Hematopoietic multipotent progenitor cell treated with erythropoietin and hydrocortisone succinate and interleukin-3 and kit ligand, for 8 days (in vitro differentiated cells): ENCODE results near the gene P2RX7.
"Not testable (repeated sequence)": the region's sequence is repeated elsewhere in the genome, so short reads cannot be mapped to it uniquely, and the experiment has no call there.

Source experiments
- DNase-seq: peaks from one replicate; pipeline ENCODE4 v3.0.0-alpha.2; 2015

P2RX7 gene

GRCh38 chr12:121176826-121177529 lies 44.3 kb downstream of the P2RX7 start:
- no peak for DNase-seq

GRCh38 chr12:121181181-121181580 lies 48.5 kb downstream of the P2RX7 start:
- no peak for DNase-seq

GRCh38 chr12:121182222-121182893 lies 49.7 kb downstream of the P2RX7 start:
- DNase-seq: no peak

- no peak for DNase-seq
Measured at GRCh38 chr12:121184425-121184824, 51.7 kb downstream of the P2RX7 start.

GRCh38 chr12:121184984-121185889 lies 52.6 kb downstream of the P2RX7 start:
- DNase-seq: no peak

- no peak for DNase-seq
Measured at GRCh38 chr12:121186826-121187225, 54.1 kb downstream of the P2RX7 start.

- no peak for DNase-seq
Measured at GRCh38 chr12:121187501-121187900, 54.8 kb downstream of the P2RX7 start.

GRCh38 chr12:121188227-121188626 lies 55.6 kb downstream of the P2RX7 start:
- DNase-seq: no peak

GRCh38 chr12:121189131-121189530 lies 56.5 kb downstream of the P2RX7 start:
- no peak for DNase-seq

- peak; percentile 89 for DNase-seq
Measured at GRCh38 chr12:121189619-121190155, 57.0 kb downstream of the P2RX7 start.

- DNase-seq: no peak
Measured at GRCh38 chr12:121190523-121191031, 57.9 kb downstream of the P2RX7 start.

GRCh38 chr12:121191151-121191550 lies 58.5 kb downstream of the P2RX7 start:
- DNase-seq: no peak

- DNase-seq: peak; percentile 59
Measured at GRCh38 chr12:121196902-121197301, 64.2 kb downstream of the P2RX7 start.

- no peak for DNase-seq
Measured at GRCh38 chr12:121198949-121199348, 66.3 kb downstream of the P2RX7 start.

- not testable (repeated sequence) for DNase-seq
Measured at GRCh38 chr12:121201140-121201539, 68.5 kb downstream of the P2RX7 start.

- peak; percentile 80 for DNase-seq
Measured at GRCh38 chr12:121202407-121203355, 70.0 kb downstream of the P2RX7 start.

GRCh38 chr12:121203482-121203881 lies 70.8 kb downstream of the P2RX7 start:
- DNase-seq: no peak

GRCh38 chr12:121205491-121205890 lies 72.8 kb downstream of the P2RX7 start:
- no peak for DNase-seq

- DNase-seq: not testable (repeated sequence)
Measured at GRCh38 chr12:121208571-121208970, 75.9 kb downstream of the P2RX7 start.

GRCh38 chr12:121209221-121209620 lies 76.5 kb downstream of the P2RX7 start:
- no peak for DNase-seq
